HCT116 (cell line): ENCODE measurements around the gene NCOA5. TPM values are rescaled to one million over a fixed set of nuclear protein-coding genes. Genes with fewer than 3 reads are reported as not detected.

Experiments used
- ATAC-seq: fragments of 200-7000 bp; cut with Tn5 transposase; 2 replicates; pipeline ENCODE4 v1.9.1; 2020; ENCODE audit warnings: mild to moderate bottlenecking, moderate library complexity
- BruUV-seq: library from RNA; stranded (reverse); fragments of 400-500 nt; replicated peaks from 2 replicates; lab custom pipeline; 2021; lab: Mats Ljungman, UMichigan
- CTCF ChIA-PET: fragments of 300-600 bp; sonication (Branson Sonifier 250); formaldehyde crosslinking; loops from one replicate; lab custom pipeline; 2021; ENCODE audit warnings: antibody characterized with exemption; lab: Charles Lee
- POLR2A ChIA-PET: fragments of 300-600, 350-600 bp; sonication (Branson Sonifier 250); formaldehyde crosslinking; loops from one replicate; lab custom pipeline; 2021; ENCODE audit warnings: antibody characterized with exemption; lab: Charles Lee
- RAD21 ChIA-PET, 2 experiments: fragments of 300-600 bp; sonication (Branson Sonifier 250); formaldehyde crosslinking; loops; one replicate each; lab custom pipeline; 2023; ENCODE audit warnings: low total read pairs in 2 of 2; ENCODE audit not compliant: uncharacterized antibody in 2 of 2, unreplicated experiment in 2 of 2, low non-redundant PET in 1 of 2; lab: Charles Lee
- DNase-seq: peaks from one replicate; pipeline ENCODE4 v3.0.0-alpha.2; 2010; ENCODE audit warnings: low read depth, low spot score
- H2AFZ ChIP-seq: fragments of 200-600 bp; shearing (Covaris generic), sonication (generic); 2 replicates; pipeline ENCODE4 v1.6.1; 2017; ENCODE audit warnings: low read depth, mixed run types, mixed read lengths, antibody characterized with exemption, low read length; ENCODE audit not compliant: poor library complexity, severe bottlenecking
- H3K27ac ChIP-seq: 2 replicates; pipeline ENCODE4 v1.5.1; 2012; ENCODE audit warnings: low read depth, low read length
- H3K27me3 ChIP-seq: fragments of 200-600 bp; sonication (generic); 2 replicates; pipeline ENCODE4 v1.6.1; 2016; ENCODE audit warnings: mixed run types, low read length, mixed read lengths; ENCODE audit not compliant: insufficient read depth
- H3K36me3 ChIP-seq, 2 experiments: fragments of 200-500 bp in 1 of 2; fragments of 200-600 bp in 1 of 2; sonication (Bioruptor generic) in 1 of 2; sonication (generic) in 1 of 2; 2 replicates each; pipeline versions ENCODE4 v1.5.1 to v1.6.1; 2014 to 2016; ENCODE audit warnings: low read length in 2 of 2, inconsistent platforms in 1 of 2, mixed read lengths in 1 of 2, mixed run types in 1 of 2; ENCODE audit not compliant: insufficient read depth in 2 of 2, control insufficient read depth in 1 of 2
- H3K4me1 ChIP-seq, 2 experiments: fragments of 200-600 bp in 1 of 2; sonication (generic) in 1 of 2; 2 replicates each; pipeline versions ENCODE4 v1.5.1 to v1.6.1; 2012 to 2017; ENCODE audit warnings: low read length in 2 of 2, inconsistent platforms in 1 of 2, mild to moderate bottlenecking in 1 of 2, mixed read lengths in 1 of 2, mixed run types in 1 of 2, moderate library complexity in 1 of 2; ENCODE audit not compliant: insufficient read depth in 2 of 2, control insufficient read depth in 1 of 2
- H3K4me2 ChIP-seq: fragments of 200-600 bp; sonication (generic); 2 replicates; pipeline ENCODE4 v1.6.1; 2017; ENCODE audit warnings: mixed run types, low read length, mixed read lengths
- H3K4me3 ChIP-seq, 2 experiments: fragments of 200-600 bp in 1 of 2; sonication (generic) in 1 of 2; replicated peaks in 1 of 2; 2 replicates each; pipeline ENCODE4 v1.5.1; 2011 to 2016; ENCODE audit warnings: low read length in 2 of 2, control low read depth in 1 of 2, low read depth in 1 of 2, mild to moderate bottlenecking in 1 of 2, mixed read lengths in 1 of 2, mixed run types in 1 of 2
- H3K79me2 ChIP-seq: fragments of 200-600 bp; sonication (generic); 2 replicates; pipeline ENCODE4 v1.6.1; 2017; ENCODE audit warnings: mild to moderate bottlenecking, mixed run types, low read length, moderate library complexity, mixed read lengths; ENCODE audit not compliant: insufficient read depth
- H3K9ac ChIP-seq: fragments of 200-600 bp; sonication (generic); 2 replicates; pipeline ENCODE4 v1.6.1; 2016; ENCODE audit warnings: low read length, mixed read lengths
- H3K9me2 ChIP-seq: fragments of 200-600 bp; sonication (generic), shearing (Covaris generic); 2 replicates; pipeline ENCODE4 v1.6.1; 2017; ENCODE audit warnings: mixed run types, mild to moderate bottlenecking, moderate library complexity; ENCODE audit not compliant: insufficient read depth
- H3K9me3 ChIP-seq, 2 experiments: fragments of 200-500 bp in 1 of 2; fragments of 200-600 bp in 1 of 2; sonication (Bioruptor generic) in 1 of 2; sonication (generic) in 1 of 2; 2 replicates each; pipeline ENCODE4 v1.6.1; 2014 to 2017; ENCODE audit warnings: low read length in 2 of 2, mixed read lengths in 2 of 2, inconsistent platforms in 1 of 2, low read depth in 1 of 2, mild to moderate bottlenecking in 1 of 2, mixed run types in 1 of 2, moderate library complexity in 1 of 2; ENCODE audit not compliant: control insufficient read depth in 1 of 2, insufficient read depth in 1 of 2
- H4K20me1 ChIP-seq: fragments of 200-600 bp; sonication (generic), shearing (Covaris generic); 2 replicates; pipeline ENCODE4 v1.6.1; 2017; ENCODE audit warnings: mixed run types, mild to moderate bottlenecking, moderate library complexity; ENCODE audit not compliant: insufficient read depth
- CEBPB ChIP-seq: IDR thresholded peaks from 2 replicates; pipeline ENCODE4 v1.6.1; 2012; ENCODE audit warnings: low read depth
- EZH2phosphoT487 ChIP-seq: fragments of 200-600 bp; IDR thresholded peaks from 2 replicates; pipeline ENCODE4 v1.6.1; 2018; ENCODE audit warnings: antibody characterized with exemption, borderline replicate concordance
- YY1 ChIP-seq: IDR thresholded peaks from 2 replicates; pipeline ENCODE4 v1.6.1; 2011; ENCODE audit warnings: low read length, low read depth, moderate library complexity, mild to moderate bottlenecking; ENCODE audit not compliant: insufficient replicate concordance; ENCODE audit errors: extremely low read depth
- intact Hi-C: fragments of 100-400 bp; cut with micrococcal nuclease; formaldehyde crosslinking; loops from 2 replicates; pipeline ENCODE4 v1.10.0; 2022
- total RNA-seq: library from RNA; stranded (reverse); gene quantifications from one replicate; pipeline ENCODE4 v1.2.1, GENCODE V29; 2021; ENCODE audit not compliant: unreplicated experiment
- TF ChIP-seq, protein P1 (sequence below), 3 experiments: fragments of 200-600 bp in 1 of 3; sonication (generic) in 1 of 3; IDR thresholded peaks in 2 of 3; conservative IDR thresholded peaks in 1 of 3; 2 replicates each; pipeline ENCODE4 v1.5.1; 2012 to 2017; ENCODE audit warnings: low read depth in 2 of 3, low read length in 2 of 3, antibody characterized with exemption in 1 of 3, borderline replicate concordance in 1 of 3, control low read depth in 1 of 3, mild to moderate bottlenecking in 1 of 3, mixed read lengths in 1 of 3, mixed run types in 1 of 3, moderate library complexity in 1 of 3; ENCODE audit not compliant: insufficient read depth in 1 of 3
- TF ChIP-seq, protein P2 (sequence below): IDR thresholded peaks from 2 replicates; pipeline ENCODE4 v1.6.1; 2011; ENCODE audit warnings: mild to moderate bottlenecking, low read length, moderate library complexity; ENCODE audit not compliant: insufficient replicate concordance; ENCODE audit errors: extremely low read depth
- TF ChIP-seq, protein P3 (sequence below): IDR thresholded peaks from 2 replicates; pipeline ENCODE4 v1.6.1; 2012

Gene NCOA5
- total RNA-seq, 1 experiment from 2014 or later = 31.6 TPM

DNA sequence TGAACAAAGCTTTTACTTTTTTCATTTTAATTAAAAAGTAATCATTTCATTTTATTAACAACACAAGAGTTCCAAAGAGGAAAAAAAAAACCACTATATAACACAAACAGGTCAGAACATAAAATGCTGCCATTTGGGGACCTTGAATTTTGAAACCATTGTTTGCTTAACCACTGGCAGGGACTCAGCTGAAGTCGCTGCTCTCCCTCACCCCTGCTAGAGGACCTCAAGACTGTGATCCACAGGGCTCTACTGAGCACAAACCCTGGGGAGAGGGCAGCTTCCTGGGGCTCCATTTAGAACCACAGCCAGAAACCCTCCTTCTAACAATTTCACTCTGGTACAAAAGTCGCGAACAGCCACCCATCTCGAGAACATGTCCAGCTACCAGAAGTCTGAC, 28.8 kb downstream of the NCOA5 start:
- no peaks in the 10 kb centered on the region for H3K27me3 ChIP-seq
- DNase-seq (no peak), ATAC-seq (no peak)
- no TSS peak for BruUV-seq
- RAD21 ChIA-PET = no interaction called here
- POLR2A ChIA-PET = no interaction called here
- no peak overlapping the region for H3K4me2 ChIP-seq
- intact Hi-C loops = no loop called here
- no peaks in the 10 kb centered on the region for H3K79me2 ChIP-seq
- H3K27ac ChIP-seq = no peak overlapping the region
- TF ChIP-seq, protein P1, sequence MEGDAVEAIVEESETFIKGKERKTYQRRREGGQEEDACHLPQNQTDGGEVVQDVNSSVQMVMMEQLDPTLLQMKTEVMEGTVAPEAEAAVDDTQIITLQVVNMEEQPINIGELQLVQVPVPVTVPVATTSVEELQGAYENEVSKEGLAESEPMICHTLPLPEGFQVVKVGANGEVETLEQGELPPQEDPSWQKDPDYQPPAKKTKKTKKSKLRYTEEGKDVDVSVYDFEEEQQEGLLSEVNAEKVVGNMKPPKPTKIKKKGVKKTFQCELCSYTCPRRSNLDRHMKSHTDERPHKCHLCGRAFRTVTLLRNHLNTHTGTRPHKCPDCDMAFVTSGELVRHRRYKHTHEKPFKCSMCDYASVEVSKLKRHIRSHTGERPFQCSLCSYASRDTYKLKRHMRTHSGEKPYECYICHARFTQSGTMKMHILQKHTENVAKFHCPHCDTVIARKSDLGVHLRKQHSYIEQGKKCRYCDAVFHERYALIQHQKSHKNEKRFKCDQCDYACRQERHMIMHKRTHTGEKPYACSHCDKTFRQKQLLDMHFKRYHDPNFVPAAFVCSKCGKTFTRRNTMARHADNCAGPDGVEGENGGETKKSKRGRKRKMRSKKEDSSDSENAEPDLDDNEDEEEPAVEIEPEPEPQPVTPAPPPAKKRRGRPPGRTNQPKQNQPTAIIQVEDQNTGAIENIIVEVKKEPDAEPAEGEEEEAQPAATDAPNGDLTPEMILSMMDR (IDR thresholded peaks at IDR 0.05 in 2 of 3, conservative IDR thresholded peaks at IDR 0.05 in 1 of 3; ENCODE audit: borderline replicate concordance in 1 of 3, insufficient read depth in 1 of 3, low read depth in 2 of 3, low read length in 2 of 3) = no peak
- TF ChIP-seq, protein P2, sequence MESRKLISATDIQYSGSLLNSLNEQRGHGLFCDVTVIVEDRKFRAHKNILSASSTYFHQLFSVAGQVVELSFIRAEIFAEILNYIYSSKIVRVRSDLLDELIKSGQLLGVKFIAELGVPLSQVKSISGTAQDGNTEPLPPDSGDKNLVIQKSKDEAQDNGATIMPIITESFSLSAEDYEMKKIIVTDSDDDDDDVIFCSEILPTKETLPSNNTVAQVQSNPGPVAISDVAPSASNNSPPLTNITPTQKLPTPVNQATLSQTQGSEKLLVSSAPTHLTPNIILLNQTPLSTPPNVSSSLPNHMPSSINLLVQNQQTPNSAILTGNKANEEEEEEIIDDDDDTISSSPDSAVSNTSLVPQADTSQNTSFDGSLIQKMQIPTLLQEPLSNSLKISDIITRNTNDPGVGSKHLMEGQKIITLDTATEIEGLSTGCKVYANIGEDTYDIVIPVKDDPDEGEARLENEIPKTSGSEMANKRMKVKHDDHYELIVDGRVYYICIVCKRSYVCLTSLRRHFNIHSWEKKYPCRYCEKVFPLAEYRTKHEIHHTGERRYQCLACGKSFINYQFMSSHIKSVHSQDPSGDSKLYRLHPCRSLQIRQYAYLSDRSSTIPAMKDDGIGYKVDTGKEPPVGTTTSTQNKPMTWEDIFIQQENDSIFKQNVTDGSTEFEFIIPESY = no peak
- TF ChIP-seq EZH2phosphoT487 = no peak
- TF ChIP-seq YY1 = no peak
- TF ChIP-seq, protein P3, sequence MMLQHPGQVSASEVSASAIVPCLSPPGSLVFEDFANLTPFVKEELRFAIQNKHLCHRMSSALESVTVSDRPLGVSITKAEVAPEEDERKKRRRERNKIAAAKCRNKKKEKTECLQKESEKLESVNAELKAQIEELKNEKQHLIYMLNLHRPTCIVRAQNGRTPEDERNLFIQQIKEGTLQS = no peak
- TF ChIP-seq CEBPB = no peak
- TF ChIP-seq, all 23 proteins: peak for 0
- Histone ChIP-seq H3K9me3 (no peaks in the 10 kb centered on the region), H3K9ac (no peak overlapping the region), H4K20me1 (no peaks in the 10 kb centered on the region), H3K36me3 (peaks cover 27 to 41% of the 10 kb centered on the region in 2 experiments), H3K4me1 (no peaks in the 10 kb centered on the region), H3K4me3 (no peak overlapping the region), H3K9me2 (no peaks in the 10 kb centered on the region), H2AFZ (no peak overlapping the region)
- CTCF ChIA-PET = interaction anchor here (1.1 kb wide), 1 partner anchor 38 kb away, joined by 3 read pairs; no protein-coding TSS in a partner anchor
